Activated CD4-positive, alpha-beta T cell treated with anti-CD3 and anti-CD28 coated beads, Interleukin-2, amount 10 ng/mL, durations not matched to agents 7 days and 5 days (primary cell): ENCODE results near the gene HOXD13. TPM values are rescaled to one million over a fixed set of nuclear protein-coding genes. Genes with fewer than 3 reads are reported as not detected.

Experiments
- CTCF ChIA-PET: fragments of 350-600 bp; sonication (Branson Sonifier 250); formaldehyde crosslinking; loops from one replicate; lab custom pipeline; 2021; ENCODE audit warnings: antibody characterized with exemption; lab: Charles Lee
- POLR2A ChIA-PET: fragments of 350-600 bp; sonication (Branson Sonifier 250); formaldehyde crosslinking; loops from one replicate; lab custom pipeline; 2021; ENCODE audit warnings: antibody characterized with exemption; lab: Charles Lee
- DNase-seq: peaks from one replicate; pipeline ENCODE4 v3.0.0-alpha.2; 2020
- H3K27ac Mint-ChIP-seq: one replicate; pipeline ENCODE4 v1.8.0; 2021; ENCODE audit warnings: mild to moderate bottlenecking, moderate library complexity, mixed read lengths
- H3K27me3 Mint-ChIP-seq: one replicate; pipeline ENCODE4 v1.8.0; 2021; ENCODE audit warnings: mixed read lengths
- H3K36me3 Mint-ChIP-seq: one replicate; pipeline ENCODE4 v1.8.0; 2021; ENCODE audit warnings: low read depth, mixed read lengths
- H3K4me1 Mint-ChIP-seq: one replicate; pipeline ENCODE4 v1.8.0; 2021; ENCODE audit warnings: mixed read lengths
- H3K4me3 Mint-ChIP-seq: one replicate; pipeline ENCODE4 v1.8.0; 2021; ENCODE audit warnings: mild to moderate bottlenecking, moderate library complexity, mixed read lengths
- H3K9me3 Mint-ChIP-seq: one replicate; pipeline ENCODE4 v1.8.0; 2021; ENCODE audit warnings: mixed read lengths
- total RNA-seq, 2 experiments: library from RNA; stranded (reverse); gene quantifications; one replicate each; pipeline ENCODE4 v1.2.3, GENCODE V29; 2021

Gene HOXD13
- total RNA-seq, 2 experiments from 2014 or later: not detected

DNA sequence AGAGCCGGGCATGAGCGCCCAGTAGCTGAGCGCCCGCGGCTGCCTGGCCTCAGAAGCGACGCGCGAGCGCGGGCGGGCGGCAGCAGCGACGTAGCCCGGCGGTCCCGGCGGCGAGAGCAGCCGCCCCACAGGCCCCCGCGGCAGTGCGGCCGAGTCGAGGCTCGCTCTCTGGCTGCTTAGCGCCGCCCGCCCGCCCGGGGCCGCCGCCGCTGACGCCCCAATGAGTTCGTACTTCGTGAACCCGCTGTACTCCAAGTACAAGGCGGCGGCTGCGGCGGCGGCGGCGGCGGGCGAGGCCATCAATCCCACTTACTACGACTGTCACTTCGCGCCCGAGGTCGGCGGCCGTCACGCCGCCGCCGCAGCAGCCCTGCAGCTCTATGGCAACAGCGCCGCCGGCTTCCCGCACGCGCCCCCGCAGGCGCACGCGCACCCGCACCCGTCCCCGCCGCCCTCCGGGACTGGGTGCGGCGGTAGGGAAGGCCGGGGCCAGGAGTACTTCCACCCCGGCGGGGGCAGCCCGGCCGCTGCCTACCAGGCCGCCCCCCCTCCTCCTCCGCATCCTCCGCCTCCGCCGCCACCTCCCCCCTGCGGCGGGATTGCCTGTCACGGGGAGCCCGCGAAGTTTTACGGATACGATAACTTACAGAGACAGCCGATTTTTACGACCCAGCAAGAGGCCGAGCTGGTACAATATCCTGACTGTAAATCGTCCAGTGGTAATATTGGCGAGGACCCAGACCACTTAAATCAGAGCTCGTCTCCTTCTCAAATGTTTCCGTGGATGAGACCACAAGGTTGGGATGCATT, 37.8 kb downstream of the HOXD13 start:
- CTCF ChIA-PET: interaction anchor here (1.1 to 2.4 kb wide), 4 partner anchors 11 to 60 kb away, joined by 3 to 7 read pairs (median 6); no protein-coding TSS in a partner anchor
- no peaks in the 10 kb centered on the region for H3K9me3 Mint-ChIP-seq
- H3K4me3 Mint-ChIP-seq: no peak overlapping the region
- H3K27ac Mint-ChIP-seq: no peak overlapping the region
- no peaks in the 10 kb centered on the region for H3K36me3 Mint-ChIP-seq
- POLR2A ChIA-PET: no interaction called here
- peaks cover 20% of the 10 kb centered on the region for H3K4me1 Mint-ChIP-seq
- DNase-seq: no peak
- peaks cover 83% of the 10 kb centered on the region for H3K27me3 Mint-ChIP-seq

DNA sequence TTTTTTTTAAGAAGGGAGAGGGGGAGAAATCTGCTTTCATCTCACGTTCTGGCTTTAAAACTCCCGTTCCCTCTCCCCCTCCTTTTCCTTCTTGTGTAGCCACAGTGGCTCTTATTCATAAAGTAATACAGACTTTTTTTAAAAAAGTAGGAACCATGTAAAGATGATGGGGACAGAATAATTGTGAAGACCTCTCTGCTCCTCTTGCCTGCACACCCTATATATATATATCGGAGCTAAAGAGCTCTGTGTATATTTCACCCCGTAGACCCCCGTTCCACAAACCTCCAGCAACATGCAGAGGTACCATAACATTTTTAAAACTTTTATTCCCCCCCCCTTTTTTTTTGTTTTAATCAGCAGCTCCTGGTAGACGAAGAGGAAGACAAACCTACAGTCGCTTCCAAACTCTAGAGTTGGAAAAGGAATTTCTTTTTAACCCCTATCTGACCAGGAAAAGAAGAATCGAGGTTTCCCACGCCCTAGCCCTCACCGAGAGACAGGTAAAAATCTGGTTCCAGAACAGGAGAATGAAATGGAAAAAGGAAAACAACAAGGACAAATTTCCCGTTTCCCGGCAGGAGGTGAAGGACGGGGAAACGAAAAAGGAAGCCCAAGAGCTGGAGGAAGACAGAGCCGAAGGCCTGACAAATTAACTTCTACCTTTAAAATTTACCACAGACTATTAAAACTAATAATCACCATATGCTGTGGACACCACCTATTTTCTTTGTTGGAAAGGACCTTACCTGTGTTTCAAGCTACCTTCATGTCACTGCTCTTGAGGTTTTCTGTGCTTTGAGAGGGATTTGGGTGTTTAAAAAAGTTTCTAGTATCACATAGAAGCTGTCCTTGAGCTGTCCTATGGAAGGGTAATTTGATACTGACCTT, 38.7 kb downstream of the HOXD13 start:
- Mint-ChIP-seq H3K36me3 (no peaks in the 10 kb centered on the region), H3K9me3 (no peaks in the 10 kb centered on the region), H3K27ac (peak overlapping the region; percentile 76), H3K4me1 (peaks cover 28% of the 10 kb centered on the region), H3K27me3 (peaks cover 83% of the 10 kb centered on the region), H3K4me3 (peak overlapping the region; percentile 43)
- CTCF ChIA-PET: interaction anchor here (0.5 to 2.4 kb wide), 10 partner anchors 10 to 507 kb away, joined by 3 to 7 read pairs (median 4); no protein-coding TSS in a partner anchor
- DNase-seq: no peak
- POLR2A ChIA-PET: no interaction called here

DNA sequence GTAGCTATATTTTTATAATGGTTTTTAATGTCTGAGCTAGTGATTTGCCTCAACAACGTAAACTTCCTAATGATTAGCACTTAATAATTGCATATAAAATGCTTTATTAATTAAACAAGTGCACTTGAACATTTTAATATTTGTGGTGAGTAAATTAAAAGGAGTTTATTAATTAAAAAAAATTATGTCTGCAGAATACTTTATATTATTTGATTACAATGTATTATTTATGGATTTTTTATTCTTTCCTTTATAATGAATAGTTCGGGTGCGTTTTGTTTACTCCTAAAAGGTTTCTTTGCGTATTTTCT, 39.3 kb downstream of the HOXD13 start:
- Mint-ChIP-seq H3K27me3 (peaks cover 81% of the 10 kb centered on the region), H3K4me1 (peaks cover 28% of the 10 kb centered on the region), H3K27ac (no peak overlapping the region), H3K36me3 (no peaks in the 10 kb centered on the region), H3K9me3 (no peaks in the 10 kb centered on the region), H3K4me3 (no peak overlapping the region)
- CTCF ChIA-PET: interaction anchor here (0.5 to 2.4 kb wide), 10 partner anchors 9 to 506 kb away, joined by 3 to 7 read pairs (median 4); no protein-coding TSS in a partner anchor
- POLR2A ChIA-PET: no interaction called here
- no peak for DNase-seq

GRCh38 chr2:176132205-176133171, 40.0 kb downstream of the HOXD13 start:
- peak; percentile 28 for DNase-seq

GRCh38 chr2:176133389-176133788, 40.9 kb downstream of the HOXD13 start:
- Mint-ChIP-seq H3K36me3 (peaks cover 2% of the 10 kb centered on the region), H3K4me1 (peaks cover 28% of the 10 kb centered on the region), H3K4me3 (no peak overlapping the region), H3K27me3 (peaks cover 83% of the 10 kb centered on the region), H3K9me3 (no peaks in the 10 kb centered on the region), H3K27ac (no peak overlapping the region)
- ChIA-PET CTCF (interaction anchor here (0.5 to 1.9 kb wide), 6 partner anchors 11 to 326 kb away, joined by 3 to 7 read pairs (median 3); no protein-coding TSS in a partner anchor), POLR2A (no interaction called here)
- DNase-seq: no peak

More at GRCh38 chr2:176132205-176133171, 40.0 kb downstream of the HOXD13 start:
- H3K4me1 Mint-ChIP-seq: peaks cover 28% of the 10 kb centered on the region
- no peaks in the 10 kb centered on the region for H3K9me3 Mint-ChIP-seq
- POLR2A ChIA-PET: no interaction called here
- peak overlapping the region; percentile 69 for H3K4me3 Mint-ChIP-seq
- no peaks in the 10 kb centered on the region for H3K36me3 Mint-ChIP-seq
- H3K27me3 Mint-ChIP-seq: peaks cover 83% of the 10 kb centered on the region
- H3K27ac Mint-ChIP-seq: no peak overlapping the region
- CTCF ChIA-PET: interaction anchor here (0.5 to 2.4 kb wide), 16 partner anchors 8 to 506 kb away, joined by 3 to 7 read pairs (median 3); no protein-coding TSS in a partner anchor

GRCh38 chr2:176134035-176134434, 41.5 kb downstream of the HOXD13 start:
- no peak for DNase-seq
- H3K4me3 Mint-ChIP-seq: no peak overlapping the region
- peaks cover 83% of the 10 kb centered on the region for H3K27me3 Mint-ChIP-seq
- no peaks in the 10 kb centered on the region for H3K9me3 Mint-ChIP-seq
- H3K4me1 Mint-ChIP-seq: peaks cover 32% of the 10 kb centered on the region
- CTCF ChIA-PET: no interaction called here
- POLR2A ChIA-PET: no interaction called here
- peaks cover 4% of the 10 kb centered on the region for H3K36me3 Mint-ChIP-seq
- no peak overlapping the region for H3K27ac Mint-ChIP-seq

GRCh38 chr2:176135035-176135440, 42.5 kb downstream of the HOXD13 start:
- no peak overlapping the region for H3K27ac Mint-ChIP-seq
- H3K9me3 Mint-ChIP-seq: no peaks in the 10 kb centered on the region
- ChIA-PET CTCF (interaction anchor here (0.9 kb wide), 1 partner anchor 321 kb away, joined by 3 read pairs; no protein-coding TSS in a partner anchor), POLR2A (no interaction called here)
- peaks cover 89% of the 10 kb centered on the region for H3K27me3 Mint-ChIP-seq
- H3K36me3 Mint-ChIP-seq: peaks cover 4% of the 10 kb centered on the region
- DNase-seq: no peak
- peaks cover 37% of the 10 kb centered on the region for H3K4me1 Mint-ChIP-seq
- no peak overlapping the region for H3K4me3 Mint-ChIP-seq

GRCh38 chr2:176136374-176137251, 44.1 kb downstream of the HOXD13 start:
- H3K4me3 Mint-ChIP-seq: no peak overlapping the region
- CTCF ChIA-PET: no interaction called here
- DNase-seq: no peak
- no peaks in the 10 kb centered on the region for H3K9me3 Mint-ChIP-seq
- peaks cover 36% of the 10 kb centered on the region for H3K4me1 Mint-ChIP-seq
- H3K36me3 Mint-ChIP-seq: peaks cover 4% of the 10 kb centered on the region
- H3K27me3 Mint-ChIP-seq: peaks cover 86% of the 10 kb centered on the region
- POLR2A ChIA-PET: no interaction called here
- H3K27ac Mint-ChIP-seq: peak overlapping the region; percentile 5

DNA sequence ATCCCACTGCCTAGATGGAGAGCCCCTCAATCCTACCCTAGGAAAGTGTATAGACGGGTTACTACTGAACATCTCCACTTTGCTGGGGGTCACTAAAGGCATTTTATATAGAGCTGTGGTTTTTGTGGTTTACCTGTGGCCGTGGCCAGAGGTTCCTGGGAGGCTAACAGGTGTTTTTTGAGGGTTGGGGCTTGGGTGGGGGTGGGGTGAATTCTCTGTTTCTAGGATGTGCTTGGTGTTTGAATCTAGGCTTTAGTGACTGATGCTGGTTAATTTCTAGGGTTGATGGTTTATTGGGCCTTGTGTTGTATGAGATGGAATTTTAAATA, 44.7 kb downstream of the HOXD13 start:
- Mint-ChIP-seq H3K4me3 (no peak overlapping the region), H3K36me3 (peaks cover 4% of the 10 kb centered on the region), H3K4me1 (peaks cover 33% of the 10 kb centered on the region), H3K9me3 (no peaks in the 10 kb centered on the region), H3K27ac (peak overlapping the region; percentile 5), H3K27me3 (peaks cover 87% of the 10 kb centered on the region)
- ChIA-PET POLR2A (no interaction called here), CTCF (no interaction called here)
- no peak for DNase-seq

GRCh38 chr2:176137906-176138305, 45.4 kb downstream of the HOXD13 start:
- ChIA-PET CTCF (interaction anchor here (1.5 to 3.6 kb wide), 2 partner anchors 23 to 1806 kb away, joined by 3 to 22 read pairs; no protein-coding TSS in a partner anchor), POLR2A (no interaction called here)
- H3K9me3 Mint-ChIP-seq: no peaks in the 10 kb centered on the region
- H3K27me3 Mint-ChIP-seq: peaks cover 84% of the 10 kb centered on the region
- no peak for DNase-seq
- H3K27ac Mint-ChIP-seq: no peak overlapping the region
- peaks cover 30% of the 10 kb centered on the region for H3K4me1 Mint-ChIP-seq
- peaks cover 4% of the 10 kb centered on the region for H3K36me3 Mint-ChIP-seq
- H3K4me3 Mint-ChIP-seq: no peak overlapping the region

DNA sequence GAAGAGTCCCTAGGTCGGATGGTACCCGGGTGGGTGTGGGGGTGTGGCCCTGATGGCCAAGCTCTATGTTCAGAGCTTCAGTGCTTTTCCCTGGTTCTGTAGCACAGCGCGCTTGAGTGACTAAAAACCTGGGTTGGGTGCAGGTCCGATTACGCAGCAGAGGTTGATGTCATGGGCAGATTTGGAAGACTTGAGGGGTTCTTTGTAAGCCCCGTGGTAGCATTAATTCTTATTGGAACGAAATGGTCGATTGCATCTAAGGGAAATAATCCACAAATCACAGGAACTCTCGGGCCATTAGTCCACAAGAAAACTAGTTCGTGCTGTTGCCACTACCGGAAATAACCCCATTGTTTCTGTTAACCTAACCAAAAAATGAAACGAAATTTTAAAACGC, 46.0 kb downstream of the HOXD13 start:
- CTCF ChIA-PET: interaction anchor here (1.2 to 3.6 kb wide), 5 partner anchors 10 to 1806 kb away, joined by 3 to 22 read pairs (median 3); no protein-coding TSS in a partner anchor
- peaks cover 30% of the 10 kb centered on the region for H3K4me1 Mint-ChIP-seq

More for the DNA sequence above, 46.0 kb downstream of the HOXD13 start:
- no peak overlapping the region for H3K4me3 Mint-ChIP-seq
- peaks cover 4% of the 10 kb centered on the region for H3K36me3 Mint-ChIP-seq
- no peaks in the 10 kb centered on the region for H3K9me3 Mint-ChIP-seq
- POLR2A ChIA-PET: no interaction called here
- H3K27ac Mint-ChIP-seq: no peak overlapping the region
- peaks cover 83% of the 10 kb centered on the region for H3K27me3 Mint-ChIP-seq
- DNase-seq: no peak
